Activated CD8-positive, alpha-beta memory T cell treated with anti-CD3 and anti-CD28 coated beads for 4 hours (primary cell): ENCODE data around the gene PKD1.
"Not testable (repeated sequence)": the region's sequence is repeated elsewhere in the genome, so short reads cannot be mapped to it uniquely, and the experiment has no call there.

Source experiments
- DNase-seq, 2 donors: peaks; one replicate each; pipeline ENCODE4 v3.0.0-alpha.2; 2020; ENCODE audit warnings: low read depth in 2 of 2

The PKD1 gene

DNA sequence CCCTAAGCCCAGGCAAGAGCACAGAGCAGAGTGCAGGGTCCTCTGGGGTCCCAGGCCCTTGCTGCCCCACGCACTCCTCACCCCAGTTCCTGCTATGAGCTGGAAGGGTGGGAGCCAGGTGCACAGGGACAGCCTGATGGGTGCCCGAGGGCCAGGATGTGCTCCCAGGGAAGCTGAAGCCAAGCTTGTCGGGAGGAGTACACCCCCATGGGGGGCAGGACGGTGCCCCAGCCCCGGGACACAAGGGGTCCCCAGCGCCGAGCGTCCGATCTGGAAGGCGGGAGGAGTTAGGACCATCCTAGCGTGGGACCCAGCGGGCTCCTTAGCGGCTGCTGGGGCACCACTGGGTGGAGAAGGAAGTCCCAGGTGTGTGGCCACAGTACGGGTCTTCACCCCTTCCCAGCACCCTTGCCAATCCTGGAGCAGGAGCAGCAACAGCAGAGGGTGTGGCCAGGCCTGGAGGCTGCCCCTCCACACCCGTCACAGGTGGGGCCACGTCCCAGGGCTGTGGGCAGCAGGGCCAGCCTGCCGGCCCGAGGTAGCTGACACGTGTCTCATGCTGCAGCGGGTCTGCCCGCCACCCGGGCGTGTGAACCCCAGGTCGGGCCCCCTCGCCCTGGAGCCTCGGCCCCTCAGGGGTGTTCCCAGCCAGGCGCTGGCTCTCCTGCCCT is 11.9 kb downstream of the PKD1 start:
- not testable (repeated sequence) for DNase-seq

DNA sequence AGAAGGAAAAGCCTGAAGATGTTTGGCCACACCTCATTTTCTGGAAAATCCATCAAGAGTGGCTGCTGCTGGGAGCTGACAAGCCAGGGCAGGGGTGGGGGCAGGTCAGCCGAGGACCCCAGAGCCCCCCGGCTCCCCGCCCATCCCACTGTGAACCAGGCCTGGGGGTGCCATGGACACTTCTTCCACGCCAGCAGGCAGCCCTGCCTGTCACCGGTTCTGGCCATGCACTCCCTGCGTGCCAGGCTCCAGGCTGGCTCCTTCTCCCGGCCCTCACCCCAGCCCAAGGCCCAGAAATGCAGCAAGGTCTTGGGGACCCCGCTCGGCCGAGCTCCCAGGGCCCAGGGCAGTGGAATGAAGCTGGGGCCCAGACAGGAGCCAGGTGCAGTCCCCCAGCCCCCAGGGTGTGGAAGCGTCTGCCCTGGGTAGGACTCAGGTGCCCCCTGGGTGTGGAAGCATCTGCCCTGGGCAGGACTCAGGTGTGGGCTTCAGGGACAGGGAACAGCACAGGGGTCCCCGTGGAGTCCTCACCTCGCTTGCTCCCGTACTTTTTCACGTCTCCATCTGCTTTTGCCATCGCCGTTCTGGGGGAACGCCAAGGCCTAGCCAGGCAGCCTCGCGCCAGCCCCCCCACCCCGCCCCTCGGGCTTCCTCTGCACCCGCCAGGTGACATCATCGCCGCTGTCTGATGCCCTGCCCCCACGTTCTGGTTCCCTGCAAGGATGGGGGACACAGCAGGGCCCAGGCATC is 12.6 kb downstream of the PKD1 start:
- DNase-seq = not testable (repeated sequence)

DNA sequence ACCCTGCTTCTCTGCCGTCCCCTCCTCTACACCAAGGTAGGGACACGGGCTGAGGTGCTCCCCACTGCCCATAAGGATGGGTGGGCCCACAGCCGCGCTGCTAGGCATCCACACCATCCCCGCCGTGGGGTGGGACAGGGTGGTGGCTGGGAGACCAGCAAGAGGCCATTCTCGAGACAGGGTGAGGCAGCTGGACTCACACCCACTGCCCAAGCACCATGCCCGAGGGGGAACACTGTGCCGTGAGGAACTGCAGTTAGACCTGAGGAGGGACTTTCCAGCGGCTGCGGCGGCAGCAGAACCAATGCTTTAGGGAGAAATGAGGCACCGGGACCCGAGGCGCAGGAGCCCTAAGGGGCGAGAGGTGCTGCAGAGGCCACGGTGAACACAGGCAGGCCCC is 13.3 kb downstream of the PKD1 start:
- no peak for DNase-seq

DNA sequence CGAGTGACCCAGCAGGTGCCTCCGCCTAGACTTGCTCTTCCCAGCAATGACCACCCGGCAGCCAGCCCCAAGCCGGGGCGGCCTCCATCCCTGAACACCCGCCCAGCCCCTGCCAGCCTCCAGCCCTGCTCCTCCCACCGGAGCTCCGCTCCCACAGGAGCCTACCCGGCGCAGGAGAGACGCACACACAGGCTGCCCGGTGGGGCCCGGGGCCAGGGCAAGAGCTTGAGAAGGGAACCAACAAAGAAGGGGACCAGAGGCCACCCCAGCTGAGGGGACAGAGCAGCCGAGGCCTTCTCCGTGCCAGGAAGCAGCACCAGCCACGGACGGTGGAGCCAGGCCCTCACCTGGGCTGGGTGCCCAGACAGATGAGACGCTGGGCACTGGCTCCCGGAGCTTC is 13.8 kb downstream of the PKD1 start:
- DNase-seq = no peak

DNA sequence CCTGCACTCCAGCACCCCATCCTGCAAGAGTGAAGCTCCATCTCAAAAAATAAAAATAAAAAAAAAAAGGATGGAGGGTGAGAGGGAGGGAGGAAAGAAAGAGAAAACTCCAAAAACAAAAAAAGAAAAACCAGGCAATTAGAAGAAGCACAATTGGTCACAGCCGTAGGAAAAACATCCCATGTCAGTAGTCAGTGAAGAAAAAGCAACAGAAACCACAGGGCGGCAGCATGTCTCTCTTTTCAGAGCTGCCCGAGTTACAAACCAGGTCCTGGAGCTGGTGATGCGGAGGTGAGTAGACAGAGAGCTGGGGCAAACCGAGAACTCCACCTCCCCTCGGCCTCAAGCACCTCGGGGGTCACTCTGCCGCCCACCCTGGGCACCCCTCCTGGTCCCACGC is 14.4 kb downstream of the PKD1 start:
- DNase-seq = not testable (repeated sequence)

DNA sequence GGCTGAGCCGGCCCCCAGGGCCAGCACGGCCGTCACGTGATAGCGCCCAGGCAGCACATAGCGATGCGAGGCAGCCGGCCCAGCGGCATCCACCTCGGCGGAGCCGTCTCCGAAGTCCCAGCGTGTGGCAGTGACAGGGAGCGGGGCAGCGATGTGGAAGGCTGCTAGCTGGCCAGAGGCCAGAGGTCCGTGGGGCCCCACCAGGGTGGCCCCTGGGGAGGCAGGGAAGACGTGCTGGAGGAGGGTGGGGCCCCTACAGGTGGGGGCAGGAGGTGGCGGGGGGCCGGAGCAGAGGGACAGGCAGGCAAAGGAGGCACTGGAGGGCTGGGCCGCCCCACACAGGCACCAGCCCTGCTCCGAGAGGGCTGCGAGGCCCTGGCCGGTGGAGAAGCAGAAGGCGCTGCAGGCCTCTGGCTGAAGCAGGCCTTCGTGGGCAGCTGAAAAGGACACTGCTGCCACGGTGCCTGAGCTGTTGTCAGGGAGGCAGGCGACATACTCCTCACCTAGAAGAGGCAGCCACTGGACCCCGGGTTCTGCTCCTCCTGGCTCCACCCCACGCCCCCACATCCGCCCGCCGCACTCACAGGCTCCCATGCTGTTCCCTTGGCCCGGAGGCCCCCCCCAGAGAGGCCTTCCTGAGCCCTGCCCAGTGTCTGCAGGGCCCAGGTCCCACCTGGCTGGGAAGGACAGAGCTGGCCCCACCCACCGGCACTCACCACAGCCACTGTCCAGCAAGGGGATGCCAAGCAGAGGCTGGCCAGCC is 17.6 kb downstream of the PKD1 start:
- not testable (repeated sequence) for DNase-seq

DNA sequence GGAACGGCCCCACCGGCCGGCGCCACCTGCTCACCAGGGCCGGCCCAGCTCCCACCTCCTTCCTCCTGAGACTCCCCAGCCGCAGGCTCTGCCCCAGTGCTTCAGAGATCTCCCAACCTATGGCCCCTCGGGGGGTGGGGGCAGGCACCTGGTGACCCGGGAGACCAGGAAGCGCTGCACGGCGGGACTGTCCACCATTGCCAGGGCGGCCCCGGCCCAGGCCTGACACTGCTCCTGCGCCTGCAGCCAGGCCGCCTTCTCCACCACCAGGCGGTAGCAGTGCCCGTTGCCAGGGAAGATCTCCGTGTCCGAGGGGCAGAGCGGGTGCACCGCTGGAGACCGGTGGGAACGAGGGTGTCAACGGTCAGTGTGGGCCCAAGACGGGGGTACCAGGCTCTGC is 18.4 kb downstream of the PKD1 start:
- not testable (repeated sequence) for DNase-seq

DNA sequence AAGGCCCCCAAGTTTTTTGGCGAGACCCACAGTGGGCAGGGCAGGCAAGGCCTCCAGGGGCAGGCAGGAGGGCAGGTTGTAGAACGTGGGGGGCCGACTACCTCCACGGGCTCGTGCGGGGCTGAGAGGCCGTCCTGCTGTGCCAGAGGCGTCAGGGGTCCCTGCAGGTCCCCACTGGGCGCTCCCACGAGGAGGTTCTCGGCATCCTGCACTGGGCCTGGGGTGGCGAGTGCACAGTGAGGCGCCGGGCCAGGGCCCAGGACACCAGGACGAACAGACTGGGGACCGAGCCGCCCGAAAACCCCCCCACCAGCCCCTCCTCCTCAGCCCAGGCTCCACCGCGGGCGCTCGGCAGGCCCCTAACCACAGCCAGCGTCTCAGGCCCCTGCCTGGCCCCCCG is 19.3 kb downstream of the PKD1 start:
- DNase-seq = not testable (repeated sequence)

DNA sequence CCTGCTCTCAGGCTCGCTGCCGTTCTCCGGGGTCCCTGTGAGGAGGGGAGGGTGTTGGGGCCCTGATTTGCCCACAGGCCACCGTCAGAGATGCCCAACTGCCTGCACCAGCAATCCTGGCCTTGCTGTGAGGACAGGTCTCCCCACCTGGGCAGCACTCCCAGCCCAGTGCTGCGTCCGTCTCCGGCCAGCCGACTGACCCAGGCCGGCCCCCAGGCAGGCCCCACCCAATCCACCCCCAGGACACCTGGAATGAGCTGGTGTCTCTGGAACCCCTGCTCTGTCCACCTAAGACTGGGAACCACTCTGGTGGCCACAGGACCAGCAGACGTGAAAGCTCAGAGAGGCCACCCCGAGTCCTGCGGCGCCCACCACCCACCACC is 20.1 kb downstream of the PKD1 start:
- DNase-seq = no peak

DNA sequence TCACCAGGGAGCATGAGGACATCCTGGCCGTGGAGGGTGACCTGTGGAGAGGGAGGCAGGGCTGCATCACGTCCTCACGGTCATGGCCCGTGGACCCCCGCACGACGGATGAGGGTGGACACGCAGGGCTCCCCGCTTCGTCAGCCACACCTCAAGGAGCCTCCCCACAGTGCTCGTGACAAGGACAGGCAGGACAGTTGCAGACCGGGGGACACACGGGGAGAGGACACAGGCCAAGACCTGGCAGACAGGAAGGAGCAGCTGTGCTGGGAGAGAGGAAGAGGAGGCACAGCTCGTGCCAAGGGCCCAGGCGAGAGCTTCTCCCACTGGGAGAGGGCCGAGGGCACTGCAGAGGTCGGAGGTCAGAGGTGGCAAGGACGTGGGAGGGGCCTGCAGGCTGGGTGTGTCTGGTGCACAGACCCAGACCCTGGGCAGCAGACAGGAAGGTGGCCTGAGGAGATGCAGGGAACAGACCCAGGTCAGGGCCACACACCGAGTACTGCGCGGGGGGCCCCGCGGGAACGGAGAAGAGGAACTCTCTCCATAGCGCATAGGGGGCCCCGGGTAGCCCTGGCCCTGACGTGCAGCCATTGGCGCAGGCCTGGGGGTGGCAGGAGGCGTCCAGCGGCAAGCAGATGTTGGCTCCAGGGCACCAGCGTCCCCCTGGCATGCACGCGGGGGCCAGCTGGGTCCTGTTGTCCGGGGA is 20.7 kb downstream of the PKD1 start:
- not testable (repeated sequence) for DNase-seq

DNA sequence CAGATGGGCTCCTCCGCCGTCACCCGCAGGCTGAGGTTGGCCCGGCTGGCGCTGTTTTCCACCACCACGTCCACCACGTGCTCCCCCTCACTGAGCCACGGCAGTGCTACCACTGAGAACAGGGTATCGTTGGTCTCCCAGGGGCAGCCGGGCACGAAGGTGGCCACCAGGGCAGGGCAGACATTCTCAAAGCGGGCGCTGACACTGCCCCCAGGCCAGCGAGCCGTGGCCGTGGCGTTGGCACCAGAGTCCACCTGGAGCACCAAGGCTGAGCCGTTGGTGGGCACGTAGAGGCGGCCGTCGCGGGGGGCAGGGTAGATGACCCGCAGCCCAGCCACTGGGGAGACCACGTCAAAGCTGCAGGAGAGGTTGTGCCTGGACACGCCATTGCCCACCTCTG is 21.5 kb downstream of the PKD1 start:
- DNase-seq = not testable (repeated sequence)

DNA sequence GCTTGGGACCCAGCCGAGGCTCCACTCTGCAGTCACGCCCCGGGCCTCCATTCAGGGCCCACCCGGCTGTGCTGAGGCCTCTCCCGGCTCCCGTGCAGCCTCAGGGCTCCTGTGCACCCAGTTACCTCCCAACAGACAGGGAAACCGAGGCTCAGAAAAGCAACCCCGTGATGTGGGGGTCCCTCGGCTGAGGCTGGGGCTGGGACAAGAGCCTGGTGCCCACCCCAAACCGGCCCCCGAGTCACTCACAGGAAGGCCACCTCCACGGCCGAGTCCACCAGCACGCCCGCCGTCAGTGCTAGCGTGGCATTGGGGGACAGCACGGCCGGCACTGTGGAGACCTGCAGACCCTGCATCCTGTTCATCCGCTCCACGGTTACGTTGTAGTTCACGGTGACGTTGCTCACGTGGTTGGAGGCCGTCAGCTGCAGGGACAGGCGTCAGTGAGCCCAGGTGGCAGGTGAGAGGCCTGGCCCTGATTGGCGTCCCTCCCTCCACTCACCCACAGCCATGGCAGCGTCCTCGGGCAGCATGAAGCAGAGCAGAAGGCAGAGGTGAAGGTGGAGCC is 23.1 kb downstream of the PKD1 start:
- DNase-seq = not testable (repeated sequence)

DNA sequence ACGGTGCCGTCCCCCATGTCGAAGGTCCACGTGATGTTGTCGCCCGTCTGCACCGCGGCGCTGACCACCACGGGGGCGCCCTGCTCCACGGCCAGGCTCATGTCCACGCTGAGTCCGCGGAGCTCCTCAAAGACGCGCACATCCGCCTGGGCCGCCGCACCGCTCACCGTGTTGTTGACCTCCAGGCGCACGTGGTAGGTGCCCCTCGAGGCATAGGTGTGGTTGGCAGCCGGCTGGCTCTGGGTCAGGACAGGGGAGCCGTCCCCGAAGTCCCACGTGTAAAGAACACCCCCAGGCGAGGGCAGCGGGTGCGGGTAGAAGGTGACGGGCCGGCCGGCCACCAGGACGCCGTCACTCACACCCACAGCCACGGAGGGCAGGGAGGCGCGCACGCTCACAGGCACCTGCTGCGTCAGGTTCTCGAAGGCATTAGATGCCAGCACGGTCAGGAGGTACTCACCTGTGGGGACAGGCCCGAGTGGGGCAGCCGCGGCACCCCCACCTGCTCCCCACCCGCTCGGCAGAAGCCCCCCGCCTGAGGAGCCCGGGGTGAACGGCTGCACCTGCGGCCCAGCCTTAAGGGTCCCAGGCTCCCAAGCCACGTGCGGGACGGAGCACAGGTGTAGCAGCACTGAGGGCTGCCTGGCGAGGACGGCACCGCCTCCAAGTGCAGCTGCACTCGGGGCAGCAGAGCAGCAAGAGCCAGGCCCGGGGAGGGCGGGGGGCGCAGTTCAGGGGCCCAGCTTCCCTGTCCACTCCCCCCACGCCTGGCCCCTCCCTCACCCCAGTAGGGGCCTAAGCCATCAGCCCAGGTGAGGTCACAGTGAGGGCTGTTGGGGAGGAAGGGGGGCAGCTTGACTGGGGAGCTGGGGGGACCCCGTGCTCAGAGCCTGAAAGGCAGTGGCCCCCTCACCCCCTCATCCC is 24.0 kb downstream of the PKD1 start:
- not testable (repeated sequence) for DNase-seq

DNA sequence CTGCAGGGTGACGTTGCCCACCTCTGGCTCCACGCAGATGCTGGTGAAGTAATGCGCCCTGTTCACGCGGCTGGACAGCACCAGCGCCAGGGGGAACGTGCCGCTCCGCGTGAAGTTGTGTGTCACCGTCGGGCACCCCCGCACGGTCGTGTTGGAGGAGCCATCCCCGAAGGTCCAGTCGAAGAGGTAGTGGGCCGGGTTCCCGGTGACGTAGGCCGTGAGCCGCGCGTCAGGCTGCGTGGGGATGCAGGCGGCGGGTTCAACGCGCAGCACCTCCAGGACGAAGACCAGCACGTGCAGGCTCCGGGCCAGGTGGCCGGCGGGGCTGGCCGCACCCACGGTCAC is 24.7 kb downstream of the PKD1 start:
- not testable (repeated sequence) for DNase-seq

DNA sequence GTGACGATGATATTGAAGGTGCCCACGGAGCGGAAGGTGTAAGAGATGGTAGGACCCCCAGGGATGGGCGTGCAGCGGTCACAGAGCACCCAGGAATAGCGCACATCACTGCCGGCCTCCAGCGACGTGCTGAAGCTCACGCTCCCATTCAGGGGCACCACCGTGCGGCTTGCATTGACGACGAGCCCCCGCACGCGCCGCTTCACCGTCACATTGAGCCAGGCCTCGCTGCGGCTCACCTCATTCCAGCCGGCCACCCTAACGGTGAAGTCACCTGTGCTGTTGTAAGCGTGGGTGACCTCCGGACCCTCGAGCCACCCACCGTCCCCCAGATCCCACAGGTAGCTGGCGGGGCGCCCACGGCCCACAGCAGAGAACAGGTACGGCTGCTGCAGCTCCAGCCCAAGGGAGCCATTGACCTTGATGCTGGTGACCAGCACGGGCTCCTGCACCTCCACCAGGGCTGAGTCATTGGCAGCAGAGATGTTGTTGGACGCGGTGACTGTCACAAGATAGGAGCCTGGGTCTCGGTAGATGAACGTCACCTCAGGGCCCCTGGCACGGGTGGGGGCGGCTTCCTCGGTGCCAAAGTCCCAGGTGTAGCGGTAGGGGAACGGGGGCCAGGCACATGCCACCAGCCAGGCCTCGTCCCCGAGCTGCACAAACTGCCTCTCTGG is 25.2 kb downstream of the PKD1 start:
- not testable (repeated sequence) for DNase-seq

DNA sequence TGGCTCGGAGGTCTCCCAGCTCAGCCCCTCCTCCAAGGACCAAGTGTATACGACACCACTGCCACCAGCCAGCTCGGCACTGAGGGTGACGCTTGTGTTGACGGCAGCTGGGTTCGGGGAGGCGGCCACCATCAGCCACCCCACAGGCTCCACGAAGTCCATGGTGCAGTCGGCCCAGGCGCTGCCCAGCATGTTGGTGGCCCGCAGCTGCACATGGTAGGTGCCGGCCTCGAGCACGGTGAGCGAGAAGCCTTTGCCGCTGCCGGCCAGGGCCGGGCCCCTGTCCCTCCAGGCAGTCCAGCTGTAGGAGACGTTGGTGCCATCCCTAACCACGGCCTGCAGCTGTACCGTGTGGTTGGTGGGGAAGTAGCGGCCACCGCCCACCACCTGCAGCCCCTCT is 25.8 kb downstream of the PKD1 start:
- DNase-seq = not testable (repeated sequence)

DNA sequence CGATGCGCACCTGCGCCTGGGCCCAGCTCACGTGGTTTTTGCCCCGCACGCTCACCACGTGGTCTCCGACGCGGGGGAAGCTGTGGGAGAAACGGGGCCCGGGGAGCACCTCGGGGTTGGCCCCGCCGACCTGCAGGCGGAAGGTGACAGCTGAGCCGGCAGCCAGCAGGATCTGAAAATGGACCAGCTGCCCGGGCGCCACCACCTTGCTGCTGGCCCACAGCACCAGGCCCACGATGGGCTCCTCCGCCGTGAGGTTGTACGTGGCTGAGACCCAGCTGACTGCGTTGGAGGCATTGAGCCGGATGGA is 26.5 kb downstream of the PKD1 start:
- not testable (repeated sequence) for DNase-seq

DNA sequence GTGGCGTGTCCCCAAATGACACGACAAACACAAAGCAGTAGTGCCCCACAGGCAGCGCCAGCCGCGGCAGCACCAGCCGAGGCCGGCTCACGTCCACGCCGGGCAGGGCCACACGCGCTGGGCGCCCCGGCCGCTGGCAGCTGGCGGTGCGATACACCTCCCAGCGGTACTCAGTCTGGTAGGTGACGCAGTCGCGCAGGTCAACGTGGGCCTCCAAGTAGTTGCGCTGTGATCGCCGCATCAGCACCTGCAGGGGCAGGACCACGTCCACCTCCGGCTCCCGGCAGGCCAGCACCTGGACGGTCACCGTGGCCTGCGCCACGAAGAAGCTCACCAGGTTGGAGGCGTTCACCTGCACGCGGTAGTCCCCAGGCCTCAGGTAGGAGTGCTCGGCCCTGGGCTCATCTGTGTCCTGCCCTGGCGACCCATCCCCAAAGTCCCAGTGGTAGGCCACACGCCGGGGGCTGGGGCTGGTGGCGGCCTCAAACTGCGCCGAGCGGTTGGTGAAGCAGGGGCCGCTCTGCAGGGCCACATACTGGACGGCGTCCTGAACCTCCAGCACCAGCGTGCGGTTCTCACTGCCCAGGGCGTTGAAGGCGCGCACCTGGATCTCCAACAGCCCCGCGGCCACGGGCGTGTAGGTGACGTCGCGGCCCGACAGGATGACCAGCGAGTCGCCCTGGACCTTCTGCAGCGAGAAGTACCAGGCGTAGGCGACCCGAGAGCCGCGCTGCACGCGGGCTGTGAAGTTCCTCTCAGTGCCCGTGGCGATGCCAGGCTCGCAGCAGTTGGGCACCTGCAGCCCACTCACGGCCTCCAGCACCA is 27.0 kb downstream of the PKD1 start:
- not testable (repeated sequence) for DNase-seq

DNA sequence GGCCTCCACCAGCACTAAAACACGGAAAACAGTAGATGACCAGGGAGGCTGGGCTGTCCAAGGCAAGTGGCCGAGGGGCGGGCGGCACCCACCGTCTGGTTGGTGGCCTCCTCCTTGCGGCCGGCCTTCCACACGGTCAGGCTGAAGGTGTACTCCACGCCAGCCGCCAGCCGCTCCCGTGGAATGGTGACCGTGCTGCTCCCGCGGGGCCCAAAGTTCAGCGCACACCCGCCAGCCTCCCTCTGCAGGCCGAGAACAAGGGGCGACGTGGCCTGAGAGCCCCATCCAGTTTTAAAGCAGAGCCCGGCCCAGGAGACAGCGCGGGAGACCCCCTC is 27.9 kb downstream of the PKD1 start:
- not testable (repeated sequence) for DNase-seq
